Hypothalamus (tissue), 51 donors: ENCODE measurements around the gene TGFBR3.
"Not testable (repeated sequence)": the region's sequence is repeated elsewhere in the genome, so short reads cannot be mapped to it uniquely, and the experiment has no call there.

ENCODE experiments used
- DNase-seq, 51 donors: peaks; one replicate each; lab custom pipeline; 2025; lab: John Stamatoyannopoulos, UW

TGFBR3 gene

GRCh38 chr1:91851130-91852010 lies 34.6 kb downstream of the TGFBR3 start:
- DNase-seq: peak in 38 of 51 donors; percentile 1 to 62 (median 32)

- no peak for DNase-seq
These were observed 35.2 kb downstream of the TGFBR3 start for GRCh38 chr1:91850708-91851107.

- no peak for DNase-seq
These were observed 38.1 kb downstream of the TGFBR3 start for GRCh38 chr1:91847851-91848250.

GRCh38 chr1:91846639-91847013 lies 39.3 kb downstream of the TGFBR3 start:
- DNase-seq: no peak

- peak in 4 of 51 donors; percentile 1 to 14 (median 10) for DNase-seq
These were observed 39.8 kb downstream of the TGFBR3 start for GRCh38 chr1:91846007-91846638.

- DNase-seq: no peak
These were observed 41.0 kb downstream of the TGFBR3 start for GRCh38 chr1:91844862-91845528.

GRCh38 chr1:91843843-91844242 lies 42.1 kb downstream of the TGFBR3 start:
- DNase-seq: no peak

GRCh38 chr1:91842563-91842962 lies 43.4 kb downstream of the TGFBR3 start:
- DNase-seq: no peak

- no peak for DNase-seq
These were observed 43.9 kb downstream of the TGFBR3 start for GRCh38 chr1:91842056-91842455.

GRCh38 chr1:91840276-91840675 lies 45.7 kb downstream of the TGFBR3 start:
- not testable (repeated sequence) for DNase-seq

- no peak for DNase-seq
These were observed 49.5 kb downstream of the TGFBR3 start for GRCh38 chr1:91836331-91837040.

- DNase-seq: no peak
These were observed 50.8 kb downstream of the TGFBR3 start for GRCh38 chr1:91835087-91835521.

GRCh38 chr1:91834549-91834948 lies 51.4 kb downstream of the TGFBR3 start:
- not testable (repeated sequence) for DNase-seq

- no peak for DNase-seq
These were observed 52.0 kb downstream of the TGFBR3 start for GRCh38 chr1:91833946-91834345.

- no peak for DNase-seq
These were observed 54.6 kb downstream of the TGFBR3 start for GRCh38 chr1:91831132-91831930.

GRCh38 chr1:91830242-91831131 lies 55.5 kb downstream of the TGFBR3 start:
- DNase-seq: peak in 20 of 51 donors; percentile 1 to 45 (median 10)

GRCh38 chr1:91829293-91830153 lies 56.4 kb downstream of the TGFBR3 start:
- DNase-seq: no peak
